PC-3 (cell line): ENCODE measurements around the gene SUZ12.
"Not testable (repeated sequence)": the region's sequence is repeated elsewhere in the genome, so short reads cannot be mapped to it uniquely, and the experiment has no call there.

Experiments used
- EZH2 ChIP-seq: fragments of 300-600 bp; sonication (generic); IDR thresholded peaks from one replicate; pipeline ENCODE4 v1.6.1; 2017; ENCODE audit warnings: antibody characterized with exemption, mild to moderate bottlenecking, low read length; ENCODE audit not compliant: unreplicated experiment
- EZH2phosphoT487 ChIP-seq: fragments of 300-600 bp; sonication (generic); IDR thresholded peaks from 2 replicates; pipeline ENCODE4 v1.6.1; 2018; ENCODE audit warnings: mild to moderate bottlenecking, antibody characterized with exemption, low read length, borderline replicate concordance
- TF ChIP-seq, protein P1 (sequence below): fragments of 300-600 bp; sonication (generic); conservative IDR thresholded peaks from 2 replicates; pipeline ENCODE4 v1.5.1; 2017; ENCODE audit warnings: antibody characterized with exemption, low read depth, mild to moderate bottlenecking, low read length

DNA sequence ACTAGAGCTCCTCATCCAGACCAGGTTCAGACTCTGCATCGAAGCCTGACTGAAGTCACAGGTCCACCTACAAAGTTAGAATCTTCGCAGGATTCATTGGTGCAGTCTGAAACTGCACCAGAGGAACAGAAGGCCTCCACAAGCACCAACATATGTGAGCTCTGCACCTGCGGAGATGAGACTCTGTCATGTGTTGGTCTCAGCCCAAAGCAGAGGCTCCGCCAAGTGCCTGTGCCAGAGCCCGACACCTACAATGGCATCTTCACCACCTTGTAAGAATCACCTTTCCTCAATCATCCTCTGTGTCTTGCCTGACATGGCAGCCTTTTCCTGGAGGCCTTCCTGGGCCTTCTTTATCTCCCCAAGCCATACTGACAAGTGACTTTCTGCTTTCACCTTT lies 85.7 kb downstream of the SUZ12 start:
- TF ChIP-seq, protein P1, sequence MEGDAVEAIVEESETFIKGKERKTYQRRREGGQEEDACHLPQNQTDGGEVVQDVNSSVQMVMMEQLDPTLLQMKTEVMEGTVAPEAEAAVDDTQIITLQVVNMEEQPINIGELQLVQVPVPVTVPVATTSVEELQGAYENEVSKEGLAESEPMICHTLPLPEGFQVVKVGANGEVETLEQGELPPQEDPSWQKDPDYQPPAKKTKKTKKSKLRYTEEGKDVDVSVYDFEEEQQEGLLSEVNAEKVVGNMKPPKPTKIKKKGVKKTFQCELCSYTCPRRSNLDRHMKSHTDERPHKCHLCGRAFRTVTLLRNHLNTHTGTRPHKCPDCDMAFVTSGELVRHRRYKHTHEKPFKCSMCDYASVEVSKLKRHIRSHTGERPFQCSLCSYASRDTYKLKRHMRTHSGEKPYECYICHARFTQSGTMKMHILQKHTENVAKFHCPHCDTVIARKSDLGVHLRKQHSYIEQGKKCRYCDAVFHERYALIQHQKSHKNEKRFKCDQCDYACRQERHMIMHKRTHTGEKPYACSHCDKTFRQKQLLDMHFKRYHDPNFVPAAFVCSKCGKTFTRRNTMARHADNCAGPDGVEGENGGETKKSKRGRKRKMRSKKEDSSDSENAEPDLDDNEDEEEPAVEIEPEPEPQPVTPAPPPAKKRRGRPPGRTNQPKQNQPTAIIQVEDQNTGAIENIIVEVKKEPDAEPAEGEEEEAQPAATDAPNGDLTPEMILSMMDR = not testable (repeated sequence)
- not testable (repeated sequence) for TF ChIP-seq EZH2, EZH2phosphoT487
